Neural crest cell (in vitro differentiated cells): Measurements from ENCODE around the gene S100A4. TPM values are rescaled to one million over a fixed set of nuclear protein-coding genes. Genes with fewer than 3 reads are reported as not detected.

Experiments used
- DNase-seq: peaks from one replicate; pipeline ENCODE4 v3.0.0; 2021; ENCODE audit warnings: low read depth, mixed read lengths, low spot score
- H3K27ac Mint-ChIP-seq: one replicate; pipeline ENCODE4 v1.8.0; 2021; ENCODE audit warnings: mild to moderate bottlenecking, mixed read lengths; ENCODE audit not compliant: unreplicated experiment
- H3K27me3 Mint-ChIP-seq: 2 replicates; pipeline ENCODE4 v1.8.0; 2021; ENCODE audit warnings: low read depth, mild to moderate bottlenecking, mixed read lengths
- H3K36me3 Mint-ChIP-seq: 2 replicates; pipeline ENCODE4 v1.8.0; 2021; ENCODE audit warnings: low read depth, mild to moderate bottlenecking, mixed read lengths
- H3K4me1 Mint-ChIP-seq: 2 replicates; pipeline ENCODE4 v1.8.0; 2021; ENCODE audit warnings: mixed read lengths
- H3K4me3 Mint-ChIP-seq: one replicate; pipeline ENCODE4 v1.8.0; 2021; ENCODE audit warnings: mild to moderate bottlenecking, mixed read lengths
- H3K9me3 Mint-ChIP-seq: 2 replicates; pipeline ENCODE4 v1.8.0; 2021; ENCODE audit warnings: mixed read lengths
- CTCF ChIP-seq: fragments of 200-600 bp; sonication (generic); conservative IDR thresholded peaks from 2 replicates; pipeline ENCODE4 v1.5.0; 2021; ENCODE audit warnings: antibody characterized with exemption, mild to moderate bottlenecking
- total RNA-seq: library from RNA; stranded (reverse); gene quantifications from 2 replicates; pipeline ENCODE4 v1.2.1, GENCODE V29; 2021

Gene S100A4
- total RNA-seq, 1 donor from 2014 or later: 11.7 TPM

GRCh38 chr1:153532769-153533599, 12.6 kb downstream of the S100A4 start:
- DNase-seq: peak; percentile 85
- H3K27me3 Mint-ChIP-seq: no peaks in the 10 kb centered on the region
- peak overlapping the region; percentile 70 for H3K27ac Mint-ChIP-seq
- H3K4me3 Mint-ChIP-seq: peak overlapping the region; percentile 42
- H3K4me1 Mint-ChIP-seq: peaks cover 27% of the 10 kb centered on the region
- H3K36me3 Mint-ChIP-seq: no peaks in the 10 kb centered on the region
- peak; percentile 83 for TF ChIP-seq CTCF
- no peaks in the 10 kb centered on the region for H3K9me3 Mint-ChIP-seq

GRCh38 chr1:153532181-153532580, 13.4 kb downstream of the S100A4 start:
- DNase-seq: no peak
- H3K9me3 Mint-ChIP-seq: no peaks in the 10 kb centered on the region

GRCh38 chr1:153531638-153532037, 14.0 kb downstream of the S100A4 start:
- no peaks in the 10 kb centered on the region for H3K36me3 Mint-ChIP-seq
- no peak overlapping the region for H3K27ac Mint-ChIP-seq
- H3K27me3 Mint-ChIP-seq: no peaks in the 10 kb centered on the region
- DNase-seq: no peak
- H3K9me3 Mint-ChIP-seq: no peaks in the 10 kb centered on the region
- peaks cover 27% of the 10 kb centered on the region for H3K4me1 Mint-ChIP-seq
- TF ChIP-seq CTCF: no peak
- no peak overlapping the region for H3K4me3 Mint-ChIP-seq

More at GRCh38 chr1:153532181-153532580, 13.4 kb downstream of the S100A4 start:
- peaks cover 27% of the 10 kb centered on the region for H3K4me1 Mint-ChIP-seq
- H3K36me3 Mint-ChIP-seq: no peaks in the 10 kb centered on the region
- no peak overlapping the region for H3K4me3 Mint-ChIP-seq
- no peaks in the 10 kb centered on the region for H3K27me3 Mint-ChIP-seq
- H3K27ac Mint-ChIP-seq: no peak overlapping the region
- no peak for TF ChIP-seq CTCF

- Mint-ChIP-seq H3K27me3 (no peaks in the 10 kb centered on the region), H3K4me1 (peaks cover 5% of the 10 kb centered on the region), H3K9me3 (no peaks in the 10 kb centered on the region), H3K4me3 (no peak overlapping the region), H3K27ac (no peak overlapping the region), H3K36me3 (no peaks in the 10 kb centered on the region)
- DNase-seq: no peak
- no peak for TF ChIP-seq CTCF
These were observed 17.9 kb downstream of the S100A4 start for GRCh38 chr1:153527683-153528040.

GRCh38 chr1:153527023-153527682, 18.5 kb downstream of the S100A4 start:
- H3K4me3 Mint-ChIP-seq: no peak overlapping the region
- DNase-seq: no peak
- H3K27me3 Mint-ChIP-seq: no peaks in the 10 kb centered on the region
- H3K9me3 Mint-ChIP-seq: no peaks in the 10 kb centered on the region
- no peaks in the 10 kb centered on the region for H3K36me3 Mint-ChIP-seq
- no peak for TF ChIP-seq CTCF
- peaks cover under 1% of the 10 kb centered on the region for H3K4me1 Mint-ChIP-seq
- no peak overlapping the region for H3K27ac Mint-ChIP-seq
